RWPE2 (cell line): ENCODE data around the gene STMN1.

Source experiments
- ATAC-seq: fragments of 200-7000 bp; cut with Tn5 transposase; 3 replicates; pipeline ENCODE4 v1.9.1; 2021; ENCODE audit warnings: low read depth
- DNase-seq: peaks from one replicate; pipeline ENCODE4 v3.0.0-alpha.2; 2020; ENCODE audit warnings: low spot score
- H3K27ac ChIP-seq: fragments of 450-650 bp; 2 replicates; pipeline ENCODE4 v1.5.1; 2017; ENCODE audit warnings: mild to moderate bottlenecking; ENCODE audit not compliant: poor library complexity, severe bottlenecking
- H3K27me3 ChIP-seq: fragments of 250-450 bp; sonication (Bioruptor Pico); 2 replicates; pipeline ENCODE4 v1.5.1; 2021; ENCODE audit warnings: mild to moderate bottlenecking, moderate library complexity; ENCODE audit not compliant: insufficient read depth, poor library complexity, severe bottlenecking
- H3K36me3 ChIP-seq: fragments of 250-450 bp; sonication (Bioruptor Pico); 2 replicates; pipeline ENCODE4 v1.5.1; 2020; ENCODE audit warnings: low read depth, mild to moderate bottlenecking, moderate library complexity
- H3K4me1 ChIP-seq: fragments of 250-450 bp; sonication (Bioruptor Pico); 2 replicates; pipeline ENCODE4 v1.5.1; 2021; ENCODE audit warnings: mild to moderate bottlenecking, moderate library complexity; ENCODE audit not compliant: insufficient read depth, poor library complexity, severe bottlenecking
- H3K4me3 ChIP-seq: fragments of 250-450 bp; sonication (Bioruptor Pico); 2 replicates; pipeline ENCODE4 v1.5.1; 2021; ENCODE audit warnings: mild to moderate bottlenecking, moderate library complexity; ENCODE audit not compliant: severe bottlenecking
- H3K9me3 ChIP-seq: fragments of 250-450 bp; sonication (Bioruptor Pico); 2 replicates; pipeline ENCODE4 v1.5.1; 2021; ENCODE audit warnings: mild to moderate bottlenecking, moderate library complexity; ENCODE audit not compliant: severe bottlenecking
- CTCF ChIP-seq: fragments of 450-650 bp; IDR thresholded peaks from one replicate; pipeline ENCODE4 v1.5.1; 2017; ENCODE audit warnings: mild to moderate bottlenecking, moderate library complexity; ENCODE audit not compliant: poor library complexity, severe bottlenecking

The STMN1 gene

GRCh38 chr1:25870614-25871013 is 35.6 kb downstream of the STMN1 start:
- peaks cover 29% of the 10 kb centered on the region for H3K4me1 ChIP-seq
- DNase-seq, result no peak
- no peak for ATAC-seq
- no peaks in the 10 kb centered on the region for H3K9me3 ChIP-seq
- no peaks in the 10 kb centered on the region for H3K27me3 ChIP-seq
- TF ChIP-seq CTCF, result no peak
- peak overlapping the region; percentile 71 for H3K27ac ChIP-seq
- peaks cover 40% of the 10 kb centered on the region for H3K36me3 ChIP-seq
- H3K4me3 ChIP-seq, result no peak overlapping the region

- peak; percentile 43 for DNase-seq
- Histone ChIP-seq H3K9me3 (no peaks in the 10 kb centered on the region), H3K4me1 (peaks cover 29% of the 10 kb centered on the region), H3K27me3 (no peaks in the 10 kb centered on the region), H3K27ac (no peak overlapping the region), H3K36me3 (peaks cover 40% of the 10 kb centered on the region), H3K4me3 (no peak overlapping the region)
- no peak for ATAC-seq
- no peak for TF ChIP-seq CTCF
Observed at GRCh38 chr1:25869909-25870606, 36.2 kb downstream of the STMN1 start.

DNA sequence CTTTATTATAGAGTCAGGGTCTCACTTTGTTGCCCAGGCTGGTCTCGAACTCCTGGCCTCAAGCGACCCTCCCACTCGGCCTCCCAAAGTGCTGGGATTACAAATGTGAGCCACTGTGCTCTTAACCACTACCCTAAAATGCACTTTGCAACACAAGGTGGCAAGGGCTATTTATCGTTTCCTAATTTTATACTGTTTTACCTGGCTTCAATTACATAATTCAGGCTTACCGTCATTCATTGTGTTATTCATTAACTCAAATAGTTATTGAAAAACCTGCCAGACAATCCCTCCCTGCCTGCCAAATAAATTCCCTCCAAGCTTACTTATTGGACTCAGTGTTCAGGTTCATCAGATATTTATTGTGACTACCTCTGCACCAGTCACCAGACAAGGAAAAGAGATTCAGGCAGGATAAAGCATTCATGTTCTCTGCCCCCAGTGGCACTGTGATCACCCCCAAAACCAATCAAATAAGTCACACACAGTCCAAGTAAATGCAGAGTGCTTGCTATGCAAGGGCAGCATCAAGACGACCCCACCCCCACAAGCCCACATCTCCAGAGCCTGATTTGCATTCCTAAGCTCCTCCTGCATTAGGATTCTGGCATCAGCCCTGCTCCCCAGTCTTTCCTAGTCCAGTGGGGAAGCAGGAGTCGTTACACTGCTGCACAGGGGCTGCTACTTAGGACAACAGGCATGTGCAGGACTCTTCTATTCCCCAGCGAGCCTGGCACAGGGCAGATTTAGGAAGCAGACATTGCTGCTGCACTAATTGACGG is 38.8 kb downstream of the STMN1 start:
- Histone ChIP-seq H3K4me3 (no peak overlapping the region), H3K36me3 (peaks cover 48% of the 10 kb centered on the region), H3K27me3 (no peaks in the 10 kb centered on the region), H3K4me1 (peaks cover 17% of the 10 kb centered on the region), H3K9me3 (no peaks in the 10 kb centered on the region), H3K27ac (no peak overlapping the region)
- peak; percentile 18 for DNase-seq
- ATAC-seq, result no peak
- no peak for TF ChIP-seq CTCF

- TF ChIP-seq CTCF, result no peak
- DNase-seq, result no peak
- no peak overlapping the region for H3K27ac ChIP-seq
- no peaks in the 10 kb centered on the region for H3K9me3 ChIP-seq
- H3K4me1 ChIP-seq, result peaks cover 7% of the 10 kb centered on the region
- no peak for ATAC-seq
- no peaks in the 10 kb centered on the region for H3K27me3 ChIP-seq
- no peak overlapping the region for H3K4me3 ChIP-seq
- peaks cover 50% of the 10 kb centered on the region for H3K36me3 ChIP-seq
Observed at GRCh38 chr1:25866288-25866687, 39.9 kb downstream of the STMN1 start.

DNA sequence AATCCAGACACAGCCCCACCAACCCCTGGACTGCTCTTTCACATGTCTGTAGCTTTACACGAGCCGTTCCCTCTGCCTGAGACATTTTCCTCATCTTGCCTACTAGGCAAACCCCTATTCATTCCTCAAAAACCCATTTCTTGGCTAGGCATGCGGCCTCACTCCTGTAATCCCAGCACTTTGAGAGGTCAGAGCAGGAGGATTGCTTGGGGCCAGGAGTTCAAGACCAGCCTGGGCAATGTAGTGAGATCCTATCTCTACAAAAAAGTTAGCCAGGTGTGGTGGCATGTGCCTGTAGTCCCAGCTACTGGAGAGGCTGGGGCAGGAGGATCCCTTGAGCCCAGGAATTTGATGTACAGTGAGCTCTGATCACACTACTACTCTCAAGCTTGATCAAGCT is 41.8 kb downstream of the STMN1 start:
- ATAC-seq (no peak), DNase-seq (no peak)
- no peak for TF ChIP-seq CTCF
- Histone ChIP-seq H3K27me3 (no peaks in the 10 kb centered on the region), H3K4me3 (no peak overlapping the region), H3K36me3 (peaks cover 35% of the 10 kb centered on the region), H3K9me3 (peaks cover 1% of the 10 kb centered on the region), H3K27ac (no peak overlapping the region), H3K4me1 (peaks cover 7% of the 10 kb centered on the region)
